ENCODE data around the gene RRBP1.

RRBP1 gene

DNA sequence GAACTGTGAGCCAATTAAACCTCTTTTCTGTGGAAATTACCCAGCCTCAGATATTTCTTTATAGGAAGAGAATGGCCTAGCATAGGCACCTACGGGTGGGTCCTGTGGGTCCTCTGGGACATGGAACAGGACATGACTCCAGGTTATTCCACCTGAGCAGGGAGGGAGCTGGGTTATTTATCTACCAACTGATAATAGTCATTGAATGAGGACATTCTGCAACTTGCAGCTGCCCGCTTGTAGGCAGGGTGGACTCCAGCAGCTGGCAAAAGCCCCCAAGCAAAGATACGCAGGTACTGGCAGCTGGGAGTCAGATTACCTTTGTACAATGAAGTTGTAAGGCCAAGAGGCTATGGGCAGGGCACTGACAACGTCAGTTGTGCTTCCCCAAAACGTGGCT, 16.3 kb upstream of the RRBP1 start:
- Histone ChIP-seq H3K9ac (ENCODE audit: low read length) (no peak overlapping the region), H3F3A (ENCODE audit: insufficient read depth, low read length) (no peaks in the 10 kb centered on the region), H3K36me3 (replicated peaks; ENCODE audit: insufficient read depth, low read length) (no peaks in the 10 kb centered on the region), H3K9me3 (replicated peaks; ENCODE audit: insufficient read depth, low read length) (no peaks in the 10 kb centered on the region), H3K4me1 (ENCODE audit: low read length) (peaks cover 9% of the 10 kb centered on the region), H3K27me3 (replicated peaks; ENCODE audit: insufficient read depth, low read length) (no peaks in the 10 kb centered on the region), H3K9me2 (replicated peaks; ENCODE audit: insufficient read depth, low read length) (no peaks in the 10 kb centered on the region), H3K27ac (ENCODE audit: low read length) (no peak overlapping the region), H3K4me3 (ENCODE audit: low read length) (no peak overlapping the region), H2AFZ (ENCODE audit: low read length) (no peak overlapping the region), H3K79me2 (ENCODE audit: low read length) (no peaks in the 10 kb centered on the region), H3K4me2 (ENCODE audit: low read depth, low read length) (no peak overlapping the region), H4K20me1 (ENCODE audit: insufficient read depth, low read length) (no peaks in the 10 kb centered on the region)
- TF ChIP-seq EZH2 (optimal IDR thresholded peaks at IDR 0.05; ENCODE audit: low read depth, low read length): no peak
- TF ChIP-seq CTCF (IDR thresholded peaks at IDR 0.05; ENCODE audit: low read length): no peak
- TF ChIP-seq EZH2phosphoT487 (IDR thresholded peaks at IDR 0.05; ENCODE audit: low read length): no peak
- no peak for DNase-seq

DNA sequence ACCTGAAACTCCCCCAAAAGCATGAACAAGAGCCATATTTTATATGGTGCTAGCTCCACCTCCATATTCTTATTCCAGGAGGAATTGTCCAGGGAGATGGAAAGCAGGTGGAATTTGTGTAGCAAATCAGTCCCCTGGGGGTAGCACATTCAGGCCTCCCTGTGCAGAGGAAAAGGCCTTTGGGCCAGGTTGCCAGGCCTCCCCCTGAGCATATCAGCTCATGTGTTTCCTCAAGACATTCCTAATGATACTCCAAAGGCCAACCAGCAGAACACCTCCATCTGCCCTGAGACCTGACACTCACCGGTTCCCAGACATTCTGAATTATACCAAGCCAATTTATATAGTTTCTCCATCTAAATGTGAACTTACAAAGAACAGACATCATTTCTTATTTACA, 15.1 kb upstream of the RRBP1 start:
- Histone ChIP-seq H3K79me2 (ENCODE audit: low read length) (no peaks in the 10 kb centered on the region), H3K9me2 (replicated peaks; ENCODE audit: insufficient read depth, low read length) (no peaks in the 10 kb centered on the region), H3K4me2 (ENCODE audit: low read depth, low read length) (no peak overlapping the region), H3K36me3 (replicated peaks; ENCODE audit: insufficient read depth, low read length) (no peaks in the 10 kb centered on the region), H3K9ac (ENCODE audit: low read length) (no peak overlapping the region), H3K4me1 (ENCODE audit: low read length) (peaks cover 9% of the 10 kb centered on the region), H3K27me3 (replicated peaks; ENCODE audit: insufficient read depth, low read length) (no peaks in the 10 kb centered on the region), H3K27ac (ENCODE audit: low read length) (no peak overlapping the region), H3K9me3 (replicated peaks; ENCODE audit: insufficient read depth, low read length) (no peaks in the 10 kb centered on the region), H2AFZ (ENCODE audit: low read length) (no peak overlapping the region), H3K4me3 (ENCODE audit: low read length) (no peak overlapping the region), H3F3A (ENCODE audit: insufficient read depth, low read length) (no peaks in the 10 kb centered on the region), H4K20me1 (ENCODE audit: insufficient read depth, low read length) (no peaks in the 10 kb centered on the region)
- TF ChIP-seq EZH2phosphoT487 (IDR thresholded peaks at IDR 0.05; ENCODE audit: low read length): no peak
- no peak for TF ChIP-seq CTCF (IDR thresholded peaks at IDR 0.05; ENCODE audit: low read length)
- no peak for TF ChIP-seq EZH2 (optimal IDR thresholded peaks at IDR 0.05; ENCODE audit: low read depth, low read length)
- DNase-seq: no peak

DNA sequence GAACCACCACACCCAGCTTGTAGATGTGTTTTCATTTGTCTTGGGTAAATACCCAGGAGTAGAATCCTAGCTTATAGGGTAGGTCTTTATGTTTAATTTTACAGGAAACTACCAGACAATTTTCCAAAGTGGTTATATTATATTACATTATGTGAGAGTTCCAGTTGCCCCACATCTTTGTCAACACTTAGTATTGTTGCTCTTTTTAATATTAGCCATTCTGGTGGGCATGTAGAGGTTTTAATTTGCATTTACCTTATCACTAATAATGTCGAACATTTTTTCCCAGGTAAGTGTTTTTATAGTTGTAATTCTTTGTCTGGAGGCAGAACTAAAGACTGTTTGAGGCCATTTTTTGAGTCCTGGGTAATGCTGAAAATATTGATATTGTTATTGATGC, 14.2 kb upstream of the RRBP1 start:
- H3K9me3 ChIP-seq (replicated peaks; ENCODE audit: insufficient read depth, low read length): no peaks in the 10 kb centered on the region
- TF ChIP-seq EZH2 (optimal IDR thresholded peaks at IDR 0.05; ENCODE audit: low read depth, low read length) (no peak), EZH2phosphoT487 (IDR thresholded peaks at IDR 0.05; ENCODE audit: low read length) (no peak), CTCF (IDR thresholded peaks at IDR 0.05; ENCODE audit: low read length) (no peak)
- no peaks in the 10 kb centered on the region for H3F3A ChIP-seq (ENCODE audit: insufficient read depth, low read length)
- no peak overlapping the region for H3K4me3 ChIP-seq (ENCODE audit: low read length)
- no peaks in the 10 kb centered on the region for H3K79me2 ChIP-seq (ENCODE audit: low read length)
- no peaks in the 10 kb centered on the region for H3K9me2 ChIP-seq (replicated peaks; ENCODE audit: insufficient read depth, low read length)
- H2AFZ ChIP-seq (ENCODE audit: low read length): no peak overlapping the region
- DNase-seq: no peak
- no peak overlapping the region for H3K9ac ChIP-seq (ENCODE audit: low read length)
- H3K27me3 ChIP-seq (replicated peaks; ENCODE audit: insufficient read depth, low read length): no peaks in the 10 kb centered on the region
- no peak overlapping the region for H3K27ac ChIP-seq (ENCODE audit: low read length)
- H3K4me1 ChIP-seq (ENCODE audit: low read length): peaks cover 9% of the 10 kb centered on the region
- H3K4me2 ChIP-seq (ENCODE audit: low read depth, low read length): no peak overlapping the region
- no peaks in the 10 kb centered on the region for H3K36me3 ChIP-seq (replicated peaks; ENCODE audit: insufficient read depth, low read length)
- H4K20me1 ChIP-seq (ENCODE audit: insufficient read depth, low read length): no peaks in the 10 kb centered on the region
